Fibroblast of upper back skin (primary cell): Measurements from ENCODE around the gene GOLIM4.
"Not testable (repeated sequence)": the region's sequence is repeated elsewhere in the genome, so short reads cannot be mapped to it uniquely, and the experiment has no call there.

Source experiments
- DNase-seq: peaks from one replicate; pipeline ENCODE4 v3.0.0-alpha.2; 2013

The GOLIM4 gene

GRCh38 chr3:168047936-168048335, 47.8 kb downstream of the GOLIM4 start:
- no peak for DNase-seq

- peak; percentile 82 for DNase-seq
Measured at GRCh38 chr3:168047190-168047795, 48.4 kb downstream of the GOLIM4 start.

DNA sequence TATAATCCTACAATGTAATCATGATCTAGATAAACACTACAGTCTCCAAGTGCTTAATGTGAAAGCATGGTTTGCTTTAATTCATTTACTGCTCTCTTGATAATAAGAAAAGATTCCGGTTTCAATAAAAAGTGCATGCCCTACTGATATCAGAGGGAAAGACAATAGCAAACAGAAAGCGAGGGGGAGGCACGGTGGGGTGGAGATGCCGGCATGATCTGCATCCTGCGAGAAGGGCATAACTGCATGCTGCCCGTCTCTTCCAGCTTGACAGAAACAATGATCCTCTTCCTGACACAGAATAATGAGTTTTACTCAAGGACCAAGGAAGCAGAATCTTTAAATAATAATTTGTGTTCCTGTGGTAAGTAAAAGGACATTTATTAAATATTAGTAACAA, 51.7 kb downstream of the GOLIM4 start:
- no peak for DNase-seq

DNA sequence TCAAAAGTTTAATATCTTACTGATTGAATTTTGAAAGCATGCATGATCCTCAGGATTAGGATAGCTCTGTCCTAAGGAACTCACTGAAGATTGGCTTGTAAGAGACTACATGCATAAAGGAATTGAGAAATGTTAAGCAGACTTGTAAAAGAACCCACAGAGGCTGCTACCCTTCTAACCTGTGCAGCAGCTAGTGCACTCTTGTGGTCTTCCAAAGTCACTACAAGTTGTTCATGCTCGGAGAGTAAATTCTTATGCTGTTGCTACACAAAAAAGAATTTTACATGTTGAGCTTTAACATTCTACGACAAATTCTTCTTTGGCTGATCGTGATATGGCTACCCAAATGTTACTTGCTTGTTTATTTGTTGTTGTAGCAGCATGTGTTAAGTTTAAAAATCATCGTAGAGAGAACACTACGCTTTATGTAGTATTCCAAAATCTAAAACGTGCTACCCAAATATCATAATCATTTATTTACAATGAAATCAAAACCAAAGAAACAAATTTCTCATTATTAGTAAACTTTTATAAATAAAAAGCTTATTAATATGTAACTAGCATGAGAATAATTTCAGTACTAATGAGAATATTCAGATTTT, 55.0 kb downstream of the GOLIM4 start:
- DNase-seq: peak; percentile 66

DNA sequence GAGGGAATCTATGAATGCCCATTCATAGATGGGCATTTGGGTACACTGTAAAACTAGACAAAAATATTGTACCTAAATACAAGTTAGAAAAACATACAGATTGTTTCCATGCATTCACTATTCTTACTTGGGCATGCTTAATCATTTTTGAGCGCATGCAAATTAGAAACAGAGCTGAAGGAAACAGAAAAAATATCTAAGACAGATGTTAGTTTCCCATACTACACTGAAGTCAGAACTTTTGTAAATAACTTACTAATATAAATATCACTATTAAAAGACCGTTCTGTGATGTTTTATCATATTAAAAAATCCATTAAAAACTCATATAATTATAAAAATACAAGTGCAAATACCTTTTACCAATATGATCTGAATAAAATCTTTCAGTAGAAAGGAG, 58.7 kb downstream of the GOLIM4 start:
- DNase-seq: no peak

GRCh38 chr3:168036619-168037018, 59.1 kb downstream of the GOLIM4 start:
- DNase-seq: no peak

GRCh38 chr3:168034152-168034928, 61.4 kb downstream of the GOLIM4 start:
- peak; percentile 68 for DNase-seq

GRCh38 chr3:168030577-168030976, 65.1 kb downstream of the GOLIM4 start:
- peak; percentile 38 for DNase-seq

DNA sequence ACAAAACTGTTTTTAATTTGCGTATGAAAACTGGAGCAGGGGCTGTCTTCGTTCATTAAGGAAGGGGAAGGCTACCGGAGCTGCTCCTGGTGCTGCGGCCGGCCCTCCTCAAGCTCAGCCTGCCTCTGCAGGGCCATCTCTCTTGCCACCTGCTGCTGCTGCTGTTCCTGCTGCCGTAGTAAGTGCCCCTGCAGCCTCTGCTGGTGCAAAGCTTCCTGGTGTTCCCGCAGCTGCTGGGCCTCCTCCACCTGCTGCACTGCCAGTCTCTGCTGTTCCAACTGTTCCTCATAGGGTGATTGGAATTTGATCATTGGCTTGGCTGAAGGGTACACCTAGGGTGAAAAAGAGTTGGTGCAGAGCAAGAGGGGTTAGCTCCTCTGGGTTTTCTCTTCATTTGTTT, 66.0 kb downstream of the GOLIM4 start:
- DNase-seq: no peak

DNA sequence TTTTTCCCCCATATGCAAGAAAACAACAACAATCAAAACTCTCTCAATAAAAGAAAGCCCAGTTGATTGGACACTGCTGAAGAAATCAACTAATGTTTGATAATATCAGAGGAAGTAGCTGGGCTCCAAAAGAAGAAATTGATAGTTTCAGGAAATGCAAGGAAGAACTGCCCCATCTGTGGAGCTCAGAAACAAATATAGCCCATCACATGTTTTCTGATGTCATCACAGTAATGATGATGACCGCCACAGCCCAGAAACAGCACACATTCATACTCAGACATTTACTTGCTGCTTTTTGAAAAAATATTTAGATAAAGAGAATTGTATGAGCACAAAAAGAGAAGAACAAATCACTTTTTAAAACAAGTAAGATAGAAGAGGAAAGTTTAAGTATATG, 67.6 kb downstream of the GOLIM4 start:
- DNase-seq: no peak

DNA sequence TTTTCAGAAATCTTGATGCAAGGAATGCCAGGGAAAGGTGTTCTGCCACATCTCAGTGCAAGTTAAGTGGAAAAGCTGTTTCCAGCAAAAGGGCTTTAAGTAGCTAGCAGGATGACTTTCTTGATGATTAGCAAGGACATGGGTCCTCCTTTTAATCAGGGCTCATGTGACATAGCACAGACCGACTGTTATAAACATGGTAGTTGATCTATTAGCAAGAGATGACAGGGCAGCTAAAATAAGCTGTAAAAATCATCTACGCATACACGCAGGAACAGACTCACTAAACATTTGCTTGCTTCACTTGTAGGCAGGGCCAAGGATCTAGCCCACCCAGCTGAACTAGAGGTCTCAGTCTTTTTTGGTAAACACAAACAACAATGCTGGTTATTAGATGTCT, 69.0 kb downstream of the GOLIM4 start:
- no peak for DNase-seq

GRCh38 chr3:168025076-168025475, 70.6 kb downstream of the GOLIM4 start:
- DNase-seq: no peak

DNA sequence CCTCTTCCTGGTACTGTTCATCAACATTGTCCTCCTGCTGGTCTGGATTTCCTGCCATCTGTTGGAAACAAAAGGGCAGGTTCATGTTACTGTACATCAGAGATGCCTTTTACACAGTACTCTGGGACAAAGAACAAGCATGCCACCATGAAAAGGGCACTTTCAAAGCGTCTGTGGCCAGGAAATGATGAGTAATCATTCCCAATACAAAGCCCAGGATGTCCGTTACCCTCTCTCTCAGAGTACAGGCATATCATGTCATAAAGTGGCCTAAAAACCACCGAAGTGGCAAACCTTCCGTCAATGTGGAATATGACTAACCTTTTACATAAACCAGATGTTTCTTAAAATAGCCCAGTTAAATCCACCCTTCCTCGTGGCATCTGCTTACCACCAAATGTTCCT, 71.2 kb downstream of the GOLIM4 start:
- DNase-seq: peak; percentile 77

DNA sequence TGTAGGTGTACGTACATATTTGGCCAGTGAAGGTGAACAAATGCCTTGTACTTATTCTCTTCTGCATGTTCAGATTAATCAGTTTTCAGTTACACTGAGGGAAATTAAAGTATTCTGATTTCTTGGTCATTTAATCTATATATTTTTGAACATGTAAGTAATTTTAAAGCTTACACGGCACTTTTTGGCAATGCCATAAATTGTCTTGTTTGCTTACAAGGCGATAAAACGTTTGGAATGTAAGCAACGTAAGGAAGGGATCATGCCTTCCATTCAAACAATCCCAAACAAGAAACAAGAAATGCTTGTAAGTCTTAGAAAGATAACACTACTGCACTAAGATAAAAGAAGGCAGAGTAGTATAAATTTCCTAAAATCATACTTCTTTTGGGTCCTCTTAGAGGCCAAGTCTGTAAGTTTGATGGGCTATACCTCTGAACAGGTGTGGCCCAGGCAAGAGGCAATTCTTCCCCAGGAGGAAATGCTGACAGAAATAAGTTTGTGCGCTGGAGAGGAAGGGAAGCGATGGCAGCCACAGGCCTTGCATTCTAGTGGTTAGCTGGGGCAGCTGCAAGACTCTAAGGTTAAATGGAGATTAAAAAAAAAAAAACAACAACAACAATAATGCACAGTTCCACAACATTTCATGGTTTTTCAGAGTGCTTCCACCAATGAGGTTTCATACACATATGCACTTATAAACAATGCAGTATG, 73.8 kb downstream of the GOLIM4 start:
- no peak for DNase-seq

- not testable (repeated sequence) for DNase-seq
Measured at GRCh38 chr3:168011280-168011679, 84.4 kb downstream of the GOLIM4 start.

GRCh38 chr3:168006584-168006983, 89.1 kb downstream of the GOLIM4 start:
- DNase-seq: no peak

GRCh38 chr3:168003911-168004310, 91.8 kb downstream of the GOLIM4 start:
- DNase-seq: no peak

DNA sequence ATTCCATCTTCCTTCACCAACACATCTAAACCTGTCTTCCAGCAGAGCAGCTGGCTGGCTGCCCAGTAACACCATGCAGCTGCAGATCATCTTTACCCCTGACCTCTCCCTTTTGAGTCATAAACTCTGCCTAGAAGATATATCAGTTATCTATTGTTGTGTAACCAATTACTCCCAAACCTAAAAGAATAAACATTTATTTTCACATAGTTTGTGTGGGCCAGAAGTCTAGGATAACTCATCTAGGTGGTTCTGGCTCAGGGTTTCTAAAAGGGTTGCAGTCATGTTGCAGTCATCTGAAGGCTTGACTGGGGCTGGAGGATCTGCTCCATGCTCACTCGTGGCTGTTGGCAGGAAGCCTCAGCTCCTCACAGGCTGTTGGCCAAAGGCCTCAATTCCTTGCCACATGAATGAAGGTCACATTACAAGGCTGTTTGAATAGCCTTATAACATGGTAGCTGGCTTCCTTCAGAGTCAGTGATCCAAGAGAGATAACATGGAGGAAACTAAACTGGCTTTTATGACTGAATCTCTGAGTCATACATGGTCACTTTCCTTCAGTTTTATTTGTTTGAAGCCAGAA, 92.8 kb downstream of the GOLIM4 start:
- peak; percentile 11 for DNase-seq

DNA sequence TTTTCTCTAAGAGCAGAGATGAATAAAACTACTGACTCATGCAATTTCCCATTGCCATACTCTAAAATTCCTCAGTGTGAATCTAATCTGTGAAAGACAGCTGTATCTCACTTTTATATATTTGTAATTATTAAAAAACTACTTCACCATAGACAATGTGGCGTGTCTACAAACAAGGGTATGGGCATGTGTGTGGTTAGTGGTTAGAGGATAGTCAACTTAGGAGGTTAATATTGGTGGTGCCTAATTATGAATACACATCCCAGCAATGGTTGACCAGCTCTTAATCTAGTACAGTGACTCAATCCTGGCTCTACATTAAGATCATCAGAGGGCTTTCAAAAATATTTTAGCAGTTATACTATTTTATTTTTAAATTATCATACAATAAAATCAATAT, 94.5 kb downstream of the GOLIM4 start:
- DNase-seq: no peak

GRCh38 chr3:167998253-167998652, 97.5 kb downstream of the GOLIM4 start:
- DNase-seq: no peak

GRCh38 chr3:167996514-167996913, 99.2 kb downstream of the GOLIM4 start:
- no peak for DNase-seq

DNA sequence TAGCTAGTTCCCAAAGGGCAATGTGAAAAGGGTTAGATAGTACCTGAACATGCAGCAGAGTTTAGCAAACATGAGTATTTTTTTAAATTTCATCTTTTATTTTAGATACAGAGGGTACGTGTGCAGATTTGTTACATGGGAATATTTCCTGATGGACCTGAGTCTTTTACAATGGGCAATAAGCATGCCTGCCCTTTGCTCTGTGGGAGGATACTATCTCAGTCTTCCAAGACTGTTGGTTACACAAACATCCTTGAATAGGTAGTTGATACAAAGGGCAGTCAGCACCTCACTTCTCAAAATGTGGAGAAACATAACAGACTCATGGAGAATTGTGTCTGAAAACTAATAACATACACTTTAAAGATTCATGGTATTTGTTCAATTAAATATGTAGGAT, 103.3 kb downstream of the GOLIM4 start:
- no peak for DNase-seq

GRCh38 chr3:167991213-167991612, 104.5 kb downstream of the GOLIM4 start:
- no peak for DNase-seq
